NCI-H1417 treated with DMSO at 0.1 percent for 48 hours (cell line): ENCODE data around the gene PTPRT.

Experiments
- DNase-seq: peaks from one replicate; lab custom pipeline; 2025; lab: John Stamatoyannopoulos, UW

The PTPRT gene

GRCh38 chr20:42376131-42376530 lies 813.6 kb downstream of the PTPRT start:
- DNase-seq = no peak

- no peak for DNase-seq
These were observed 816.7 kb downstream of the PTPRT start for GRCh38 chr20:42373049-42373448.

GRCh38 chr20:42370075-42370474 lies 819.6 kb downstream of the PTPRT start:
- no peak for DNase-seq

- no peak for DNase-seq
These were observed 820.8 kb downstream of the PTPRT start for GRCh38 chr20:42368910-42369309.

GRCh38 chr20:42366626-42367025 lies 823.1 kb downstream of the PTPRT start:
- DNase-seq = no peak

- DNase-seq = no peak
These were observed 825.3 kb downstream of the PTPRT start for GRCh38 chr20:42364446-42364845.

GRCh38 chr20:42361402-42361970 lies 828.2 kb downstream of the PTPRT start:
- no peak for DNase-seq

- no peak for DNase-seq
These were observed 829.1 kb downstream of the PTPRT start for GRCh38 chr20:42360621-42361020.

- no peak for DNase-seq
These were observed 830.1 kb downstream of the PTPRT start for GRCh38 chr20:42359617-42360016.

- no peak for DNase-seq
These were observed 837.6 kb downstream of the PTPRT start for GRCh38 chr20:42352096-42352495.

- no peak for DNase-seq
These were observed 839.2 kb downstream of the PTPRT start for GRCh38 chr20:42350521-42350920.

- no peak for DNase-seq
These were observed 843.2 kb downstream of the PTPRT start for GRCh38 chr20:42346189-42347170.

GRCh38 chr20:42341654-42342053 lies 848.1 kb downstream of the PTPRT start:
- no peak for DNase-seq

GRCh38 chr20:42340368-42340767 lies 849.3 kb downstream of the PTPRT start:
- DNase-seq = no peak

- no peak for DNase-seq
These were observed 851.2 kb downstream of the PTPRT start for GRCh38 chr20:42338294-42339201.

- no peak for DNase-seq
These were observed 853.1 kb downstream of the PTPRT start for GRCh38 chr20:42336576-42336975.

- no peak for DNase-seq
These were observed 870.3 kb downstream of the PTPRT start for GRCh38 chr20:42319252-42320013.

- DNase-seq = no peak
These were observed 876.0 kb downstream of the PTPRT start for GRCh38 chr20:42313704-42314103.

GRCh38 chr20:42309050-42309449 lies 880.7 kb downstream of the PTPRT start:
- peak; percentile 99 for DNase-seq

GRCh38 chr20:42308171-42308570 lies 881.5 kb downstream of the PTPRT start:
- no peak for DNase-seq

- no peak for DNase-seq
These were observed 894.1 kb downstream of the PTPRT start for GRCh38 chr20:42295592-42295991.

GRCh38 chr20:42294976-42295375 lies 894.7 kb downstream of the PTPRT start:
- DNase-seq = no peak
